Pancreas (tissue), 10 donors: ENCODE data around the gene PLEKHG5. TPM values are rescaled to one million over a fixed set of nuclear protein-coding genes. Genes with fewer than 3 reads are reported as not detected.
"Not testable (repeated sequence)": the region's sequence is repeated elsewhere in the genome, so short reads cannot be mapped to it uniquely, and the experiment has no call there.

ENCODE experiments used
- ATAC-seq, 4 donors: fragments of 200-7000 bp; cut with Tn5 transposase; one replicate each; pipeline versions ENCODE4 v1.8.0 to v1.9.1; 2020; ENCODE audit warnings: mild to moderate bottlenecking in 4 of 4, moderate library complexity in 4 of 4
- DNase-seq, 6 donors: peaks; one replicate each; pipeline ENCODE4 v3.0.0-alpha.2; 2020
- FAIRE-seq: peaks from 2 replicates; lab custom pipeline; 2012; peaks lifted over from hg19 to GRCh38; lab: Jason Lieb, UNC
- H3K27ac ChIP-seq, 4 donors: fragments of 200-600 bp; sonication (generic); 1 replicate in 3 of 4; 2 replicates in 1 of 4; pipeline versions ENCODE4 v1.5.0 to v1.8.0; 2020
- H3K27me3 ChIP-seq, 4 donors: fragments of 200-600 bp; one replicate each; pipeline ENCODE4 v1.8.0; 2021
- H3K36me3 ChIP-seq, 3 donors: fragments of 200-600 bp; sonication (generic) in 1 of 3; one replicate each; pipeline versions ENCODE4 v1.5.0 to v1.8.0; 2020 to 2021
- H3K4me1 ChIP-seq, 3 donors: fragments of 200-600 bp; one replicate each; pipeline ENCODE4 v1.8.0; 2021
- H3K4me3 ChIP-seq, 4 donors: fragments of 200-600 bp; sonication (generic) in 2 of 4; one replicate each; pipeline versions ENCODE4 v1.5.0 to v1.8.0; 2020 to 2021
- H3K9me3 ChIP-seq, 4 donors: fragments of 200-600 bp; one replicate each; pipeline ENCODE4 v1.8.0; 2021
- WGBS, 2 donors: extraction: QIAGEN DNeasy Blood & Tissue Kit; methylation state at CpG; one replicate each; pipeline ENCODE4 v1.1.7; 2013; 5-methylcytosine and 5-hydroxymethylcytosine counted together
- intact Hi-C, 3 donors: fragments of 100-400 bp; cut with DNase I; formaldehyde crosslinking; loops; one replicate each; pipeline versions ENCODE4 v1.11.1 to v1.14.2; 2022
- polyA plus RNA-seq, 2 donors: library from polyadenylated mRNA; stranded (reverse); fragments of 200-250 nt; gene quantifications; one replicate each; pipeline ENCODE4 v1.2.3, GENCODE V29; 2013
- total RNA-seq, 6 donors: library from RNA; stranded (reverse); fragmentation: NEBNext Ultra II Directional in 4 of 6; extraction: Animal tissue kit (Norgen Biotek cat#: 25700) in 4 of 6; gene quantifications; one replicate each; pipeline versions ENCODE4 v1.2.1 to v1.2.4, GENCODE V29; 2021 to 2023
- TF ChIP-seq, protein P1 (sequence below), 4 donors: fragments of 200-600 bp; sonication (generic) in 3 of 4; IDR thresholded peaks; one replicate each; pipeline versions ENCODE4 v1.5.0 to v1.8.0; 2021; ENCODE audit warnings: antibody characterized with exemption in 4 of 4
- donor health status: healthy with polysubstance abuse.
- donor health status: DM: no; HTN: no; CAD: no; lungs with moderate emphysema.
- donor health status: DM: no; HTN: no; CAD: no.
- donor health status: control.
- donor health status: control.
- donor health status: Bipolar disorder and iron deficiency.
- donor health status: DM: yes; HTN: yes; CAD: no.
- donor health status: DM: no; HTN: no; CAD: no.
- donor health status: DM: no; HTN: no; CAD: no.
- donor health status: DM: yes; HTN: yes; CAD: no.

The PLEKHG5 gene
- total and polyA plus RNA-seq, 8 donors, result 1.5 to 7.3 (median 2.8) TPM

GRCh38 chr1:6440198-6441126 lies 51.0 kb downstream of the PLEKHG5 start:
- Histone ChIP-seq H3K27ac (no peak overlapping the region), H3K9me3 (no peaks in the 10 kb centered on the region), H3K4me3 (peak overlapping the region in 1 of 4 donors; percentile 21), H3K27me3 (no peaks in the 10 kb centered on the region), H3K4me1 (no peaks in the 10 kb centered on the region), H3K36me3 (no peaks in the 10 kb centered on the region)
- WGBS, 2 donors, result 8 to 12% methylated on average over 60 to 92 of the region's 101 CpGs
- intact Hi-C loops, result no loop called here
- TF ChIP-seq, protein P1, sequence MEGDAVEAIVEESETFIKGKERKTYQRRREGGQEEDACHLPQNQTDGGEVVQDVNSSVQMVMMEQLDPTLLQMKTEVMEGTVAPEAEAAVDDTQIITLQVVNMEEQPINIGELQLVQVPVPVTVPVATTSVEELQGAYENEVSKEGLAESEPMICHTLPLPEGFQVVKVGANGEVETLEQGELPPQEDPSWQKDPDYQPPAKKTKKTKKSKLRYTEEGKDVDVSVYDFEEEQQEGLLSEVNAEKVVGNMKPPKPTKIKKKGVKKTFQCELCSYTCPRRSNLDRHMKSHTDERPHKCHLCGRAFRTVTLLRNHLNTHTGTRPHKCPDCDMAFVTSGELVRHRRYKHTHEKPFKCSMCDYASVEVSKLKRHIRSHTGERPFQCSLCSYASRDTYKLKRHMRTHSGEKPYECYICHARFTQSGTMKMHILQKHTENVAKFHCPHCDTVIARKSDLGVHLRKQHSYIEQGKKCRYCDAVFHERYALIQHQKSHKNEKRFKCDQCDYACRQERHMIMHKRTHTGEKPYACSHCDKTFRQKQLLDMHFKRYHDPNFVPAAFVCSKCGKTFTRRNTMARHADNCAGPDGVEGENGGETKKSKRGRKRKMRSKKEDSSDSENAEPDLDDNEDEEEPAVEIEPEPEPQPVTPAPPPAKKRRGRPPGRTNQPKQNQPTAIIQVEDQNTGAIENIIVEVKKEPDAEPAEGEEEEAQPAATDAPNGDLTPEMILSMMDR (IDR thresholded peaks at IDR 0.05), result peak in 1 of 4 donors; percentile 8
- ATAC-seq (peak; percentile 69 to 83 (median 78)), DNase-seq (peak; percentile 61 to 90 (median 72)), FAIRE-seq (no peak)

GRCh38 chr1:6438047-6438525 lies 53.4 kb downstream of the PLEKHG5 start:
- H3K4me3 ChIP-seq, result no peak overlapping the region
- H3K4me1 ChIP-seq, result no peaks in the 10 kb centered on the region
- no peaks in the 10 kb centered on the region for H3K36me3 ChIP-seq
- 4 to 5% methylated on average over 5 of the region's 5 CpGs for WGBS, 2 donors
- TF ChIP-seq, protein P1 (IDR thresholded peaks at IDR 0.05), result peak; percentile 77 to 94 (median 92)
- no peaks in the 10 kb centered on the region for H3K27me3 ChIP-seq
- ATAC-seq, result peak; percentile 55 to 84 (median 81)
- FAIRE-seq, result no peak
- peak; percentile 46 to 87 (median 75) for DNase-seq
- H3K9me3 ChIP-seq, result no peaks in the 10 kb centered on the region
- no peak overlapping the region for H3K27ac ChIP-seq
- intact Hi-C loops, result no loop called here

DNA sequence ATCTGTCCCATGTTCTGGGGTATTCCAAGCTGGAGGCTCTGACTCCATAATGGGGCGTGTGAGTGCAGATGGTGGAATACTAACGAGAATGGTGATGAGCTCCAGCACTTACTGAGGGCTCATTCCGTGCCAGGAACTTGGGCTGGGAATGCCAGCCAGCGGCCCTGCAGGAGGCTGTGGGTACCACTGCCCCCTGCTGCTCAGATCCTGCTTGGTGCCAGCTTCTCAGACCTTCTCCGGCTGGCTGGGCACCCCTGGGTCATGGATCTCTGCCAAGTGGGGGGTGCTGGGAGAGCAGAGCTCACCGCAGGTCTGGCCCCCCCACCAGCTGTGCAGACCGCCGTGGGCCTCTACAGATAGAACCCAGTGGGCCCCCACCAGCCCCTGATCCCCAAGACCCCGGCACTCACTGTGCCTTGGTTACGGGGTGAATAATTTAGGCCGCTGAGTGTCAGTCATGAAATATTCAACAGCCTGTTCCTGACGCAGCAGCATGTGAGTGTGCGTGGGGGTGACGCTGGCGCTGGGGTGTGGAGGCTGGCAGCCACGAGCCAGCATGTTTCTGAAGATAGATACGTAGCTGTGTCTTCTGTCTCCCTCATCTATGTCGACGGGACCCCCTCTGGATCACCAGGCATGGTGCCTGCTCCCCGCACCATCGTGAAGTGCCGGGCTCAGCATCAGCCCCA lies 54.3 kb downstream of the PLEKHG5 start:
- H3K27ac ChIP-seq, FAIRE-seq, H3K4me1 ChIP-seq, intact Hi-C loops, H3K27me3 ChIP-seq, H3K9me3 ChIP-seq, H3K36me3 ChIP-seq, H3K4me3 ChIP-seq: not testable (repeated sequence)
- WGBS, 2 donors, result 31 to 44% methylated on average over 21 to 22 of the region's 22 CpGs
- DNase-seq, result peak in 4 of 6 donors; percentile 32 to 69 (median 61)
- peak in 3 of 4 donors; percentile 21 to 49 (median 40) for ATAC-seq
- TF ChIP-seq, protein P1 (IDR thresholded peaks at IDR 0.05), result peak in 2 of 4 donors; percentile 5 to 17

GRCh38 chr1:6436277-6436676 lies 55.2 kb downstream of the PLEKHG5 start:
- H3K27ac ChIP-seq, H3K4me1 ChIP-seq, H3K36me3 ChIP-seq, H3K4me3 ChIP-seq, H3K27me3 ChIP-seq, DNase-seq, FAIRE-seq, H3K9me3 ChIP-seq, ATAC-seq, intact Hi-C loops: not testable (repeated sequence)
- 67 to 71% methylated on average over 3 of the region's 3 CpGs for WGBS, 2 donors

- Histone ChIP-seq H3K27me3 (no peaks in the 10 kb centered on the region), H3K27ac (no peak overlapping the region), H3K4me1 (no peaks in the 10 kb centered on the region), H3K4me3 (no peak overlapping the region), H3K36me3 (no peaks in the 10 kb centered on the region), H3K9me3 (no peaks in the 10 kb centered on the region)
- intact Hi-C loops, result no loop called here
- ATAC-seq (no peak), FAIRE-seq (no peak), DNase-seq (no peak)
- TF ChIP-seq, protein P1 (IDR thresholded peaks at IDR 0.05), result no peak
- 67 to 76% methylated on average over 3 of the region's 3 CpGs for WGBS, 2 donors
These were observed 55.9 kb downstream of the PLEKHG5 start for GRCh38 chr1:6435547-6435946.
